Measurements from ENCODE around the gene HJURP. TPM values are rescaled to one million over a fixed set of nuclear protein-coding genes. Genes with fewer than 3 reads are reported as not detected.

HJURP gene
- total RNA-seq, 1 donor from 2014 or later = 11.4 TPM

GRCh38 chr2:233846387-233847247 lies 7.7 kb downstream of the HJURP start:
- H3K27ac Mint-ChIP-seq (ENCODE audit: unreplicated experiment) = no peak overlapping the region
- H3K36me3 Mint-ChIP-seq (ENCODE audit: low read depth, unreplicated experiment) = peaks cover 21% of the 10 kb centered on the region
- H3K27me3 Mint-ChIP-seq (ENCODE audit: unreplicated experiment) = no peaks in the 10 kb centered on the region
- no peaks in the 10 kb centered on the region for H3K9me3 Mint-ChIP-seq (ENCODE audit: unreplicated experiment)
- TF ChIP-seq CTCF (IDR thresholded peaks at IDR 0.05; ENCODE audit: unreplicated experiment) = no peak
- H3K4me1 Mint-ChIP-seq (ENCODE audit: unreplicated experiment) = peaks cover 8% of the 10 kb centered on the region
- no peak for DNase-seq (ENCODE audit: low spot score)
- H3K4me3 Mint-ChIP-seq (ENCODE audit: unreplicated experiment) = no peak overlapping the region

GRCh38 chr2:233845301-233846060 lies 8.9 kb downstream of the HJURP start:
- Mint-ChIP-seq H3K27ac (ENCODE audit: unreplicated experiment) (no peak overlapping the region), H3K4me3 (ENCODE audit: unreplicated experiment) (no peak overlapping the region), H3K9me3 (ENCODE audit: unreplicated experiment) (no peaks in the 10 kb centered on the region), H3K27me3 (ENCODE audit: unreplicated experiment) (no peaks in the 10 kb centered on the region), H3K4me1 (ENCODE audit: unreplicated experiment) (peaks cover 6% of the 10 kb centered on the region), H3K36me3 (ENCODE audit: low read depth, unreplicated experiment) (peaks cover 29% of the 10 kb centered on the region)
- TF ChIP-seq CTCF (IDR thresholded peaks at IDR 0.05; ENCODE audit: unreplicated experiment) = no peak
- no peak for DNase-seq (ENCODE audit: low spot score)

- no peaks in the 10 kb centered on the region for H3K9me3 Mint-ChIP-seq (ENCODE audit: unreplicated experiment)
- peaks cover 2% of the 10 kb centered on the region for H3K4me1 Mint-ChIP-seq (ENCODE audit: unreplicated experiment)
- TF ChIP-seq CTCF (IDR thresholded peaks at IDR 0.05; ENCODE audit: unreplicated experiment) = no peak
- no peaks in the 10 kb centered on the region for H3K27me3 Mint-ChIP-seq (ENCODE audit: unreplicated experiment)
- H3K4me3 Mint-ChIP-seq (ENCODE audit: unreplicated experiment) = no peak overlapping the region
- H3K27ac Mint-ChIP-seq (ENCODE audit: unreplicated experiment) = no peak overlapping the region
- peaks cover 29% of the 10 kb centered on the region for H3K36me3 Mint-ChIP-seq (ENCODE audit: low read depth, unreplicated experiment)
- DNase-seq (ENCODE audit: low spot score) = no peak
Measured at GRCh38 chr2:233844836-233845235, 9.5 kb downstream of the HJURP start.

- DNase-seq (ENCODE audit: low spot score) = no peak
- no peak for TF ChIP-seq CTCF (IDR thresholded peaks at IDR 0.05; ENCODE audit: unreplicated experiment)
- Mint-ChIP-seq H3K36me3 (ENCODE audit: low read depth, unreplicated experiment) (peaks cover 32% of the 10 kb centered on the region), H3K4me3 (ENCODE audit: unreplicated experiment) (no peak overlapping the region), H3K4me1 (ENCODE audit: unreplicated experiment) (no peaks in the 10 kb centered on the region), H3K9me3 (ENCODE audit: unreplicated experiment) (no peaks in the 10 kb centered on the region), H3K27me3 (ENCODE audit: unreplicated experiment) (no peaks in the 10 kb centered on the region), H3K27ac (ENCODE audit: unreplicated experiment) (no peak overlapping the region)
Measured at GRCh38 chr2:233844064-233844807, 10.1 kb downstream of the HJURP start.
